K562 (cell line): ENCODE measurements around the gene IP6K3. TPM values are rescaled to one million over a fixed set of nuclear protein-coding genes. Genes with fewer than 3 reads are reported as not detected.

Experiments used
- ATAC-seq: fragments of 200-7000 bp; cut with Tn5 transposase; 3 replicates; pipeline ENCODE4 v1.9.1; 2020; ENCODE audit warnings: moderate library complexity
- BruUV-seq: library from RNA; stranded (reverse); fragments of 400-500 nt; replicated peaks from 2 replicates; lab custom pipeline; 2021; lab: Mats Ljungman, UMichigan
- CTCF ChIA-PET: fragments of 300-600 bp; formaldehyde crosslinking; extraction: SDS; loops from one replicate; lab custom pipeline; 2021; ENCODE audit warnings: low intra/inter-chr PET ratio; lab: Yijun Ruan, JAX
- POLR2A ChIA-PET: fragments of 300-600, 350-650 bp; sonication (Branson Sonifier 250); formaldehyde crosslinking; extraction: SDS; loops from one replicate; lab custom pipeline; 2021; ENCODE audit warnings: antibody characterized with exemption, inconsistent platforms; lab: Yijun Ruan, JAX
- DNase-seq, 4 experiments: peaks; one replicate each; pipeline versions ENCODE4 v3.0.0 to v3.0.0-alpha.2; 2011 to 2018; ENCODE audit warnings: low spot score in 3 of 4, mixed read lengths in 3 of 4; ENCODE audit errors: extremely low read depth in 1 of 4
- FAIRE-seq: peaks from 2 replicates; lab custom pipeline; 2011; peaks lifted over from hg19 to GRCh38; lab: Jason Lieb, UNC
- H2AFZ ChIP-seq: 2 replicates; pipeline ENCODE4 v1.6.0; 2011; ENCODE audit warnings: low read depth, low read length, control low read depth, inconsistent platforms
- H3K27ac ChIP-seq: fragments of 200-600 bp; 3 replicates; pipeline ENCODE4 v1.8.0; 2011; ENCODE audit warnings: low read depth, mild to moderate bottlenecking, control low read depth, inconsistent platforms, low read length, moderate library complexity, mixed read lengths; ENCODE audit errors: extremely low read depth
- H3K27me3 ChIP-seq, 2 experiments: fragments of 300-600 bp in 1 of 2; 2 replicates in 1 of 2; 3 replicates in 1 of 2; pipeline versions ENCODE4 v1.6.0 to v1.8.0; 2011; ENCODE audit warnings: inconsistent platforms in 2 of 2, low read length in 2 of 2, mild to moderate bottlenecking in 1 of 2, mixed read lengths in 1 of 2, moderate library complexity in 1 of 2; ENCODE audit not compliant: control insufficient read depth in 2 of 2, insufficient read depth in 2 of 2
- H3K36me3 ChIP-seq: fragments of 300-600 bp; 3 replicates; pipeline ENCODE4 v1.8.0; 2011; ENCODE audit warnings: mild to moderate bottlenecking, low read length, inconsistent platforms; ENCODE audit not compliant: control insufficient read depth, insufficient read depth
- H3K4me1 ChIP-seq, 2 experiments: fragments of 200-600 bp in 1 of 2; replicated peaks in 1 of 2; 2 replicates in 1 of 2; 3 replicates in 1 of 2; pipeline versions ENCODE4 v1.5.1 to v1.8.0; 2011; ENCODE audit warnings: inconsistent platforms in 2 of 2, low read length in 2 of 2, mild to moderate bottlenecking in 1 of 2, mixed read lengths in 1 of 2, moderate library complexity in 1 of 2; ENCODE audit not compliant: control insufficient read depth in 2 of 2, insufficient read depth in 2 of 2
- H3K4me2 ChIP-seq: 2 replicates; pipeline ENCODE4 v1.6.1; 2011; ENCODE audit warnings: low read length, control low read depth, inconsistent platforms, mixed read lengths; ENCODE audit not compliant: insufficient read depth
- H3K4me3 ChIP-seq: fragments of 200-600 bp; sonication (generic), shearing (Covaris generic); 2 replicates; pipeline ENCODE4 v1.5.1; 2016; ENCODE audit warnings: control low read depth, inconsistent platforms
- H3K79me2 ChIP-seq: fragments of 200-600 bp; 3 replicates; pipeline ENCODE4 v1.8.0; 2011; ENCODE audit warnings: low read length, inconsistent platforms; ENCODE audit not compliant: control insufficient read depth, insufficient read depth
- H3K9ac ChIP-seq, 2 experiments: 2 replicates each; pipeline versions ENCODE4 v1.6.0 to v1.6.1; 2011; ENCODE audit warnings: low read depth in 2 of 2, low read length in 2 of 2, control low read depth in 1 of 2, inconsistent platforms in 1 of 2, mild to moderate bottlenecking in 1 of 2, mixed read lengths in 1 of 2; ENCODE audit not compliant: insufficient read depth in 1 of 2
- H3K9me1 ChIP-seq: one replicate; pipeline ENCODE4 v1.6.0; 2011; ENCODE audit warnings: inconsistent platforms, mild to moderate bottlenecking, low read length, moderate library complexity; ENCODE audit not compliant: control insufficient read depth, insufficient read depth
- H3K9me3 ChIP-seq: replicated peaks from 2 replicates; pipeline ENCODE4 v1.5.1; 2011; ENCODE audit warnings: low read depth, low read length, inconsistent platforms; ENCODE audit not compliant: control insufficient read depth, insufficient read depth
- H4K20me1 ChIP-seq: replicated peaks from 2 replicates; pipeline ENCODE4 v1.6.1; 2011; ENCODE audit warnings: low read length, inconsistent platforms, mixed read lengths; ENCODE audit not compliant: control insufficient read depth, insufficient read depth
- NUFIP1 ChIP-seq: fragments of 450-650 bp; IDR thresholded peaks from 2 replicates; pipeline ENCODE4 v1.6.1; 2018; ENCODE audit not compliant: partially characterized antibody
- SMAD4 ChIP-seq: fragments of 250-450 bp; sonication (Bioruptor Pico); conservative IDR thresholded peaks from 2 replicates; pipeline ENCODE4 v1.8.0; 2021; ENCODE audit warnings: inconsistent platforms, mild to moderate bottlenecking, moderate library complexity
- SRSF7 ChIP-seq: fragments of 200-400 bp; formaldehyde crosslinking; optimal IDR thresholded peaks from 2 replicates; pipeline ENCODE3; 2017; ENCODE audit warnings: mild to moderate bottlenecking, low read depth, low read length
- STAG1 ChIP-seq: sonication (generic); formaldehyde crosslinking; IDR thresholded peaks from 2 replicates; pipeline ENCODE4 v1.5.0; 2020; ENCODE audit warnings: missing genetic modification reagents, borderline replicate concordance
- STAT5A ChIP-seq: IDR thresholded peaks from 2 replicates; pipeline ENCODE4 v1.6.1; 2012; ENCODE audit warnings: low read length, inconsistent platforms, borderline replicate concordance
- TAF15 ChIP-seq: fragments of 200-400 bp; formaldehyde crosslinking; IDR thresholded peaks from 2 replicates; pipeline ENCODE4 v1.6.1; 2017; ENCODE audit warnings: mild to moderate bottlenecking, low read depth, low read length, moderate library complexity
- WGBS: fragments of 100-300 bp; shearing (Covaris generic); methylation state at CpG from one replicate; pipeline ENCODE4 v1.1.6; 2016; ENCODE audit warnings: low coverage, mixed read lengths; ENCODE audit not compliant: insufficient coverage; ENCODE audit errors: missing lambda C conversion rate; 5-methylcytosine and 5-hydroxymethylcytosine counted together
- in situ Hi-C: fragments of 300-500 bp; cut with MboI; formaldehyde crosslinking; loops from 4 replicates; pipeline ENCODE4 v1.15.0; 2018; ENCODE audit warnings: inconsistent platforms, mixed read lengths
- intact Hi-C: fragments of 100-400 bp; cut with micrococcal nuclease; formaldehyde crosslinking; loops from 2 replicates; pipeline ENCODE4 v1.14.2; 2022
- polyA plus RNA-seq, 8 experiments: library from polyadenylated mRNA; depleted of rRNA in 4 of 8; stranded (reverse) in 5 of 8; unstranded in 3 of 8; fragments of >200 nt; fragmentation: Nextera tagmentation in 2 of 8; fragmentation: Illumina TruSeq in 1 of 8; extraction: Ambion mirVana in 2 of 8; extraction: Trizol in 1 of 8; gene quantifications; 2 replicates each; pipeline versions ENCODE4 v1.2.1 to v1.2.3, GENCODE V29; 2011 to 2014; ENCODE audit warnings: inconsistent platforms in 1 of 8, missing spikeins in 1 of 8
- total RNA-seq, 7 experiments: library from RNA; depleted of rRNA in 6 of 7; stranded (reverse); fragments of >200 nt in 6 of 7; fragmentation: Illumina TruSeq in 2 of 7; extraction: Trizol in 2 of 7; gene quantifications; 2 replicates each; pipeline versions ENCODE4 v1.2.1 to v1.2.3, GENCODE V29; 2011 to 2021; ENCODE audit warnings: low replicate concordance in 1 of 7
- TF ChIP-seq, protein P1 (sequence below): fragments of 150-350 bp; IDR thresholded peaks from 2 replicates; pipeline ENCODE4 v1.6.1; 2014; ENCODE audit warnings: low read depth, mild to moderate bottlenecking, low read length, borderline replicate concordance
- TF ChIP-seq, protein P2 (sequence below): conservative IDR thresholded peaks from 2 replicates; pipeline ENCODE4 v1.6.1; 2011; ENCODE audit warnings: low read depth, mild to moderate bottlenecking, low read length; ENCODE audit not compliant: control insufficient read depth

IP6K3 gene
- total and polyA plus RNA-seq, 9 of the 15 experiments (the other 6 are each of a cell fraction or from before 2014, with no cell fraction given), result not detected

- H3K9ac ChIP-seq, result 0 out of 4 replicates have a peak overlapping the region, but pooled peaks of 1 of the 2 experiments have one; percentile 5
- ATAC-seq, result no peak
- BruUV-seq, result no TSS peak
- H3K27me3 ChIP-seq, result no peaks in the 10 kb centered on the region
- H2AFZ ChIP-seq, result no peak overlapping the region
- TF ChIP-seq, protein P1, sequence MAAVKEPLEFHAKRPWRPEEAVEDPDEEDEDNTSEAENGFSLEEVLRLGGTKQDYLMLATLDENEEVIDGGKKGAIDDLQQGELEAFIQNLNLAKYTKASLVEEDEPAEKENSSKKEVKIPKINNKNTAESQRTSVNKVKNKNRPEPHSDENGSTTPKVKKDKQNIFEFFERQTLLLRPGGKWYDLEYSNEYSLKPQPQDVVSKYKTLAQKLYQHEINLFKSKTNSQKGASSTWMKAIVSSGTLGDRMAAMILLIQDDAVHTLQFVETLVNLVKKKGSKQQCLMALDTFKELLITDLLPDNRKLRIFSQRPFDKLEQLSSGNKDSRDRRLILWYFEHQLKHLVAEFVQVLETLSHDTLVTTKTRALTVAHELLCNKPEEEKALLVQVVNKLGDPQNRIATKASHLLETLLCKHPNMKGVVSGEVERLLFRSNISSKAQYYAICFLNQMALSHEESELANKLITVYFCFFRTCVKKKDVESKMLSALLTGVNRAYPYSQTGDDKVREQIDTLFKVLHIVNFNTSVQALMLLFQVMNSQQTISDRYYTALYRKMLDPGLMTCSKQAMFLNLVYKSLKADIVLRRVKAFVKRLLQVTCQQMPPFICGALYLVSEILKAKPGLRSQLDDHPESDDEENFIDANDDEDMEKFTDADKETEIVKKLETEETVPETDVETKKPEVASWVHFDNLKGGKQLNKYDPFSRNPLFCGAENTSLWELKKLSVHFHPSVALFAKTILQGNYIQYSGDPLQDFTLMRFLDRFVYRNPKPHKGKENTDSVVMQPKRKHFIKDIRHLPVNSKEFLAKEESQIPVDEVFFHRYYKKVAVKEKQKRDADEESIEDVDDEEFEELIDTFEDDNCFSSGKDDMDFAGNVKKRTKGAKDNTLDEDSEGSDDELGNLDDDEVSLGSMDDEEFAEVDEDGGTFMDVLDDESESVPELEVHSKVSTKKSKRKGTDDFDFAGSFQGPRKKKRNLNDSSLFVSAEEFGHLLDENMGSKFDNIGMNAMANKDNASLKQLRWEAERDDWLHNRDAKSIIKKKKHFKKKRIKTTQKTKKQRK, result no peak
- TF ChIP-seq SRSF7 (no peak), STAG1 (CRISPR knock-in tag) (no peak), SMAD4 (CRISPR knock-in tag) (no peak), NUFIP1 (no peak), STAT5A (no peak), TAF15 (no peak)
- TF ChIP-seq, protein P2, sequence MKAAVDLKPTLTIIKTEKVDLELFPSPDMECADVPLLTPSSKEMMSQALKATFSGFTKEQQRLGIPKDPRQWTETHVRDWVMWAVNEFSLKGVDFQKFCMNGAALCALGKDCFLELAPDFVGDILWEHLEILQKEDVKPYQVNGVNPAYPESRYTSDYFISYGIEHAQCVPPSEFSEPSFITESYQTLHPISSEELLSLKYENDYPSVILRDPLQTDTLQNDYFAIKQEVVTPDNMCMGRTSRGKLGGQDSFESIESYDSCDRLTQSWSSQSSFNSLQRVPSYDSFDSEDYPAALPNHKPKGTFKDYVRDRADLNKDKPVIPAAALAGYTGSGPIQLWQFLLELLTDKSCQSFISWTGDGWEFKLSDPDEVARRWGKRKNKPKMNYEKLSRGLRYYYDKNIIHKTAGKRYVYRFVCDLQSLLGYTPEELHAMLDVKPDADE, result no peak
- TF ChIP-seq, all 486 proteins: peak for 0
- CTCF ChIA-PET, result no interaction called here
- POLR2A ChIA-PET, result interaction anchor here (0.7 to 1.5 kb wide), 4 partner anchors 9 to 29 kb away, joined by 3 to 5 read pairs (median 5); partner anchors contain the start of gene UQCC2
- FAIRE-seq (no peak), DNase-seq (no peak)
- Histone ChIP-seq H3K27ac (no peak overlapping the region), H3K9me1 (no peaks in the 10 kb centered on the region), H3K36me3 (peaks cover 92% of the 10 kb centered on the region; the same call in 2 of the 3 replicates), H3K79me2 (no peaks in the 10 kb centered on the region), H3K4me1 (peaks cover 0 to 3% of the 10 kb centered on the region in 2 experiments; a peak in 1 of 5 replicates), H4K20me1 (no peaks in the 10 kb centered on the region), H3K4me3 (no peak overlapping the region), H3K9me3 (no peaks in the 10 kb centered on the region), H3K4me2 (no peak overlapping the region)
- intact Hi-C loops (no loop called here), in situ Hi-C loops (no loop called here)
- WGBS, result 85% methylated on average over 13 of the region's 13 CpGs
These were observed 64.4 kb downstream of the IP6K3 start for GRCh38 chr6:33682341-33682740.
